SK-N-MC (cell line): ENCODE measurements around the gene DDX41.

ENCODE experiments used
- DNase-seq: peaks from one replicate; pipeline ENCODE4 v3.0.0-alpha.2; 2011; ENCODE audit warnings: low read depth, low spot score
- H3K27ac ChIP-seq: fragments of 200-600 bp; sonication (generic); 2 replicates; pipeline ENCODE4 v1.5.1; 2016; ENCODE audit warnings: mixed run types
- H3K36me3 ChIP-seq: fragments of 200-600 bp; sonication (generic); 2 replicates; pipeline ENCODE4 v1.6.1; 2017; ENCODE audit warnings: antibody characterized with exemption, low read length, mixed read lengths; ENCODE audit not compliant: insufficient read depth
- H3K4me3 ChIP-seq: fragments of 200-600 bp; sonication (generic); 2 replicates; pipeline ENCODE4 v1.5.1; 2016
- H3K9ac ChIP-seq: fragments of 200-600 bp; sonication (generic); 2 replicates; pipeline ENCODE4 v1.8.0; 2017; ENCODE audit warnings: mixed run types, mixed read lengths; ENCODE audit not compliant: insufficient read length
- H3K9me3 ChIP-seq: fragments of 200-600 bp; sonication (generic); 2 replicates; pipeline ENCODE4 v1.6.1; 2017; ENCODE audit warnings: low read depth, mild to moderate bottlenecking, antibody characterized with exemption, low read length, moderate library complexity, mixed read lengths
- EZH2 ChIP-seq: fragments of 200-600 bp; sonication (generic); IDR thresholded peaks from one replicate; pipeline ENCODE4 v1.6.1; 2017; ENCODE audit warnings: antibody characterized with exemption
- FOXP2 ChIP-seq: optimal IDR thresholded peaks from 2 replicates; pipeline ENCODE3; 2011; ENCODE audit warnings: mild to moderate bottlenecking, moderate library complexity; ENCODE audit not compliant: insufficient read depth; ENCODE audit errors: extremely low read length, control extremely low read depth
- POLR2AphosphoS5 ChIP-seq: IDR thresholded peaks from 2 replicates; pipeline ENCODE4 v1.6.1; 2012; ENCODE audit warnings: mild to moderate bottlenecking, low read depth, low read length, borderline replicate concordance

The DDX41 gene

DNA sequence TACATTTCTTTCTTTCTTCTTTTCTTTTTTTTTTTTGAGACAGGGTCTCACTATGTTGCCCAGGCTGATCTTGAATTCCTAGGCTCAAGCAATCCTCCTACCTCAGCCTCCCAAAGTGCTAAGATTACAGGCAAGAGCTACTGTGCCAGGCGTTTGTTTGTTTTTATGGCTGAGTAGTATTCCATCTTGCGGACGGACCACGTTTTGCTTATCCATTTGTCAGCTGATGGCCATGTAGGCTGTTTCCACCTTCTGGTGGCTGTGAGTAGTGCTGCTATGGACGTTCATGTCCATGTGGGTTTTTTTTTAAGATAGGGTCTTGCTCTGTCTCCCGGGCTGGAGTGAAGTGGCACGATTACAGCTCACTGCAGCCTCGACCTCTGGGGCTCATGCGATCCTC is 9.6 kb downstream of the DDX41 start:
- Histone ChIP-seq H3K4me3 (no peak overlapping the region), H3K9ac (no peak overlapping the region), H3K27ac (no peak overlapping the region), H3K36me3 (peaks cover 17% of the 10 kb centered on the region; the same call in 1 of the 2 replicates), H3K9me3 (no peaks in the 10 kb centered on the region)
- no peak for TF ChIP-seq EZH2
- no peak for TF ChIP-seq POLR2AphosphoS5
- TF ChIP-seq FOXP2, result no peak
- no peak for DNase-seq

DNA sequence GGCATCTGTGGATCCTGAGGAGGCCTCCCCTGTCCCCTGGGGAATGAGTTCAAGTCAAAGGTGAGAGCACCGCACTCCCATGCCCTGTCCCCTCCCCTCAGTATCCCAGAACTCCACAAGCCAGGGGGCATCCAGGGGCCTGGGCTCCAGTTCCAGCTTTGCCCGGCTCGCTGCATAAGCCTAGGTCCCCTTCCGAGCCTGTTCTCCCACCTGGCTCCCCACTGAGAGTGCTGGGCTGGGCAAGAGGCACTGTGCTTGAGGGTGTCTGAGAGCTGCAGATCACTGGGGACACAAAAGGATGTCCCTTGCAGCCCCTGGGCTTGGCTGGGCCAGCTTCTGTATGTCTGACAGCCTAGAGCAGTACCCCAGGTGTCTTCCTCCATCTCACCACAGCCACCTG is 11.7 kb downstream of the DDX41 start:
- no peak overlapping the region for H3K27ac ChIP-seq
- H3K4me3 ChIP-seq, result no peak overlapping the region
- no peaks in the 10 kb centered on the region for H3K36me3 ChIP-seq
- H3K9me3 ChIP-seq, result no peaks in the 10 kb centered on the region
- no peak for TF ChIP-seq FOXP2
- no peak for TF ChIP-seq EZH2
- no peak for TF ChIP-seq POLR2AphosphoS5
- no peak overlapping the region for H3K9ac ChIP-seq
- no peak for DNase-seq

DNA sequence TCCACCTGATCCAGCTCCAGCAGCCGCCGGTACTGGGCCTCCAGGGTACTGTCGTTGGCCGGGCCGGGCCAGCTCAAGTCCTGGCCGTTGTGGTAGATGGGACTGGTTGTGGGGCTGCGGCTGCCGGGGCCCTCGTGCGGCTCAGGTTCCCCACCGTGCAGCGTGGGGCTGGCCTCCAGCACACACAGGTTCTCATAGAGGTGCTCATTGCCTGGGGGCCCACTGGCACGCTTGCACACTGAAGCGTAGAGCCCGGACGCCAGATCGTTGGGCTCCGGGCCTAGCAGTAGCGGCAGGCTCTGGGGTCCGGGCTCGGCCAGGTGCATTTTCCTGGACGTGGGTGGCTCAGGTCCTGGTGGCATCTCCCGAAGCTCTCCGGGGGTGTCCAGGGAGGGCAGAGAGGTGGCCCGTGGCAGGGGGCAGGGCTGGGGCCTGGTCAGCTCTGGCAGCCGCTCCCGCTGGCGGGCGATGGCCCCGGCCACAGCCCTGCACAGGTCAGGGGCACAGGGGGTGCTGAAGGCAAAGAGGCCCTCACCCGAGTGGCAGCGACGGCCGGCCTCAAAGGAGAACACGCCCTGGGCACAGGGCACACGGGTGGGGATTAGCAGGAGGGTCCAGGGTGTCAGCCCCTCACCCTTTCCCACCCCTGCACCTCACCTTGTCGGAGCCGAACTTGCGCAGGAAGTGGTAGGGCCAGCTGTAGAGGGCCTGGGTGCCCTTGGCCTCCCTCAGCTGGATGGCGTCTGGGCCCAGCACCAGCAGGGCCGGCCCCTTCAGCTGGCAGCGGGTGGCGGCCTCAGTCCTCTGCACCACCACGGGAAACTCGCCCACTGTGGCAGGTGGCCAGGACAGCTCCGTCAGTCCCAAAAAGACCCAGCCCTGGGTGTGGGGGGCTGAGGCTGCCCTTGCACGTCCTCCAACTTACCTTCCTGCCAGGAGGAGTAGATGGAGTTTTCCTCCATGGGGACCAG is 12.4 kb downstream of the DDX41 start:
- no peaks in the 10 kb centered on the region for H3K9me3 ChIP-seq
- no peak for TF ChIP-seq POLR2AphosphoS5
- no peak for TF ChIP-seq EZH2
- no peak for TF ChIP-seq FOXP2
- H3K4me3 ChIP-seq, result no peak overlapping the region
- no peak overlapping the region for H3K9ac ChIP-seq
- no peak overlapping the region for H3K27ac ChIP-seq
- H3K36me3 ChIP-seq, result no peaks in the 10 kb centered on the region
- no peak for DNase-seq

DNA sequence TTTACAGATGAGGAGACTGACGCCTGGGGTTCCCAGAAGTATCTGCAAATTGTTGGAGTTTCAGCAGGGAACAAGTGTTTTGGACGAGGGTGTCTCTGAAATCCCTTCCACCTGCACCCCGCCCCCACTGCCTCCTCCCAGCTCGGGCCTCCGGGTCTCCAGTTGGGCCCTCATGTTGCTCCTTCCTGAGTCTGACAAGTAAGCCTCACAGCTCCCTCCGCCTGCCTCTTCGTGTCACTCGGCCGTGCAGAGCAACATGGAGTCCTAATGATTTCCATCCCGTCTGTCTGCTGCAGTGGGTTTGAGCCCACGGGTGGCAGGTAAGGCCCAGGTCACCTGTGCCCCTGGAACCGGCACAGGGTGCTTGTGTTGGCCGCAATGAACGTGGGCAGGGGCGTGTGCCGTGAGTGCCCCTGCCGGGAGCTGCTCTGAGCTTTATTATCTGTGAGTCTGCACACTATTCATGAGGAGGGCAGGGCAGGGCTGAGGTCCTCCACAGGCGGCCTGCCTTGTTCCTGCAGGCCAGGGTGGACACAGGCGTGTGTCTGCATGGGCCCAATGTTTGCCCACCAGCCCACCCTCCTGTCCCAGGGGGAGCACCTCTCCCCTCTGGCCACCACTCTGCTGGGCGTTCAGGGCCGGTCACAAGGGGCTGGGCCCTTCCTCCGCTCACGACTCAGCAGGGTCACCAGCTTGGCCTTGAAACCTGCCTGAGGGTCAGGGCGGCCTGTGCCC is 13.2 kb downstream of the DDX41 start:
- H3K9me3 ChIP-seq, result no peaks in the 10 kb centered on the region
- no peak for TF ChIP-seq POLR2AphosphoS5
- TF ChIP-seq FOXP2, result no peak
- H3K9ac ChIP-seq, result no peak overlapping the region
- DNase-seq, result no peak
- H3K27ac ChIP-seq, result no peak overlapping the region
- H3K4me3 ChIP-seq, result no peak overlapping the region
- H3K36me3 ChIP-seq, result no peaks in the 10 kb centered on the region

DNA sequence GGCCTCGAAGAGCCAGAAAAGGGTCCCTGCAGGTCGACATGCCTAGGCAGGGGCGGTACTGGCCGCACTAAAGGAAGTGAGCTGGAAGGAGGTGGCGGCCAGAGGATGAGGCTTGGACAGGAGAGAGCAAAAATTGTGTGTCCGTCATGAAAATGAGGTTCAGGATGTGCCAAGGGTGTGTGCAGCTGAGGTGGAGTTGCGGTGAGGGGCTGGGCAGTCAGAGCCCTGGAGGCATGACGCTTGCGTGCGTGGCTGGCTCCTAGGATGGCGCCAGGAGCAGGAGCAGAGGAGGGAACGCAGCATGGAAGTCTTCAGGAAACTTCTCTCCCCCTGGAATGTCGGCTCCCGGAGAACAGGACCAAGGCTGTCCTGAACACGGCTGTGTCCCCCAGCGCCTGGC is 13.9 kb downstream of the DDX41 start:
- no peak for TF ChIP-seq FOXP2
- TF ChIP-seq EZH2, result no peak
- no peak for TF ChIP-seq POLR2AphosphoS5
- no peak overlapping the region for H3K4me3 ChIP-seq
- no peak for DNase-seq
- no peak overlapping the region for H3K27ac ChIP-seq
- H3K36me3 ChIP-seq, result no peaks in the 10 kb centered on the region
- H3K9ac ChIP-seq, result no peak overlapping the region
- H3K9me3 ChIP-seq, result no peaks in the 10 kb centered on the region

DNA sequence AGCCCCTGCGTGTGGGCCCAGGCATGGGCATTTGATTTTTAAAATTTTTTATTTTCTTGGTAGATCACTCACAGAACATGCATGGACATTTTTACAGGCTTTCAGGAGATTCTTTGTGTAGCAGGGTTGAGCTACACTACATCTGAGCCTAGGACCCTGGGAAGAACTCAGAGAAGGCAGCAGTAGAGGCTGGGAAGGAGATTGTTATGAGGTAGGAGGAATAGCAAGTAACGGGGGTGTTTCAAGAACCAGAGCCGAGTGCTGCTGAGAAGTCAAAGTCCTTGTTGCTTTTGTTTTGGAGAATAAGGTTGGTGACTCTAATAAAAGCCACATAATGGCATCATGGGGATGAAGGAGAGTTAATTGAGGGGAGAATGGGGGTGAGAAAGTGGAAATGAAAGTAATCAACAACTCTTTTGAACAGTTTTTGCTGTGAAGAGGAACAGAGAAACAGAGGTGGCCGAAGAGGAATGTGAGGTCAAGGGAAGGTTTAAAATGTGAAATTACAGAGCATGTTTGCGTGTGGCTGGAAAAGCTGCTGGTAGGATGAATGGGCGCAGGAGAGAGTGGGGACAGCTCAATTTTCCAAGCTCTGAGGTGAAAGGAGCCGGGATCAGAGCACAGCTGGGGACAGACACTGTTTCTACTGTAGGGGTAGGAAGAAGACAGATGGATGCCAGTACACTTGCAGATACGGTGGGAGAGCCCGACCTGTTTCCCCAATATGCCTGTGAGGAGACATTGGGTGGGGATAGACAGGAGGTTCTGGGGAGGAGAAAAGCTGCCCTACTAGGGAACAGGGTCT is 14.7 kb downstream of the DDX41 start:
- Histone ChIP-seq H3K9ac (no peak overlapping the region), H3K9me3 (no peaks in the 10 kb centered on the region), H3K36me3 (no peaks in the 10 kb centered on the region), H3K27ac (no peak overlapping the region), H3K4me3 (no peak overlapping the region)
- DNase-seq, result no peak
- TF ChIP-seq EZH2, result no peak
- no peak for TF ChIP-seq FOXP2
- TF ChIP-seq POLR2AphosphoS5, result no peak

DNA sequence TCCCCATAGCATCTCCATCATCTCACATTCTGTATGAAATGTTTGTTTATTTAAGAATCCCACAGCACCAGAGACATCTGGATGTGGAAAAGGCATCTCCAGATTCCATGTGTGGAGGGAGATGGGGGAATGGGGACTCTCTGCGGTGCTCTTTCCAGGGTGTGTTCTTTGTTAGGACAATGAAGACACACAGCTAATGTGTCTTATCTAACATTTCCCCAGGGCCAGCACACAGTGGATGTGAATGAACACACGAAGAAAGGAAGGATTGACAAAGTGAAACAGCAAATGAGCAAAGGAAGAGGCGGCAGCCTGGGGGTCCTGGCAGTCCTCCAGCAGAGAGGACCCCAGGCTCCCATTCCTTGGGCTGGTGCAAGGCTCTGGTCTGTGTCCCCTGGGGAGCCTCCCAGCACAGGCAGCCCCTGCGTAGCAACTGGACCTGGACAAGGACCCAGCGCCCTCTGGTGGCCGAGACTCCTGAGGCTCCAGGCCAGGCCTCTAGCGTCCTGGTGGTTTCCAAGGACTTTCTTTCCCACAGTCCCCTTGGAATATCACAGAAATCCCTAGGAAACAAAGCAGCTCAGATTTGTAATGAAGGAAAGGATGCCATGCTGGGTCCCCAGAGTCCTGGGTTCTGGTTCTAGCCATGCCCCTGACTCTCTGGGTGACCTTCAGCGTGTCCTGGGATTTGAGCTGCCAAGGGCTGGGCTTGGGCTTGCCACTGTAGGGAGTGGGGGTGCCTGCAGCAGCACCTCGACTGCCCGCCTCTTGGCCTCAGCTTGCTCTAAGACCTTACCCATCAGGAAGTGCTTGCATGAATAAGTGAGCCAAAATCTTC is 15.9 kb downstream of the DDX41 start:
- TF ChIP-seq POLR2AphosphoS5, result no peak
- TF ChIP-seq FOXP2, result no peak
- no peak for TF ChIP-seq EZH2
- DNase-seq, result no peak
- no peaks in the 10 kb centered on the region for H3K9me3 ChIP-seq
- H3K36me3 ChIP-seq, result no peaks in the 10 kb centered on the region
- H3K9ac ChIP-seq, result peak overlapping the region; percentile 45
- 0 out of 2 replicates have a peak overlapping the region, but pooled peaks have one; percentile 15 for H3K4me3 ChIP-seq
- H3K27ac ChIP-seq, result peak overlapping the region; percentile 67
